ENCODE measurements around the gene SULT1C2.

Gene SULT1C2

DNA sequence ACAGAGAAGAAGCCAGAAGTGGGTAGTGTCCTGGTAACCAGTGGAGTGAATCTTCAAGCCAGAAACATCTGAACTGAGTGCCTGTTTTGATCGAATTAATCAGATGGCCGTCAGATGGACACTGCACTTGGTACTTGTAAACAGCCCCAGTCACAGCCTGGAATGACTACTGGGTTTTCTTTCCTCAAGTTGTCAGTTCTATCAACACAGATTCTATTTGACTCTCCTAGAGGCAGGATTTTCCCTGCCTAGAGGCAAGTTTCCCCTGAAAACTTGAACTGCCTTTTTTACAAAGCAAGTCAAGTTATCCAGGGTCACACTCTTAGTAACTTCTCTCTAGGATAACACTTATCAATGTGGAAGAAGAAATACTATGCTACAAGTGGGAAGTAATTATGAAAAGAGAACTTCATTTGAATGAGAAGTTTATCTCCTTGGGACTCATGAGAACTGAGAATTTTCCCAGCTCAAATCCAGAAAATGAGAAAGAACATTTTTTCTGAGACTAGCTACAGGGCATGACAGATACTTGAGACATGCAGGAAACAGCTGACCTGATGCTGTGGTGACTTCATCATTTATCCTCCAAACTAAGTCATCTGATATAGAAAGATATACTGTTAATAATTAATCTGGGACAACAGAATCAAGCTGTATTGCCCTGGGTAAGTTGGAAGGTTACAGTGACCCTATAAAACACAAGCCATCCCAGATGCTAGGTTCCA, 36.0 kb downstream of the SULT1C2 start:
- H3K4me3 ChIP-seq (ENCODE audit: insufficient read length, low read depth) = no peak overlapping the region
- H3K9ac ChIP-seq (ENCODE audit: insufficient read length, low read depth) = no peak overlapping the region
- no peaks in the 10 kb centered on the region for H3K9me3 ChIP-seq (ENCODE audit: insufficient read depth, low read length)
- no peaks in the 10 kb centered on the region for H3K4me1 ChIP-seq (ENCODE audit: insufficient read depth, insufficient read length)
- no peak for DNase-seq (ENCODE audit: low read depth, low spot score)
- no peaks in the 10 kb centered on the region for H3K36me3 ChIP-seq (ENCODE audit: insufficient read depth, insufficient read length, low read length)
- TF ChIP-seq YY1 (IDR thresholded peaks at IDR 0.05; ENCODE audit: insufficient read depth, insufficient read length) (no peak), SUZ12 (IDR thresholded peaks at IDR 0.05; ENCODE audit: extremely low read depth, insufficient read depth, insufficient read length) (no peak), ZNF274 (IDR thresholded peaks at IDR 0.05; ENCODE audit: low read depth, low read length) (no peak)
- H3K27me3 ChIP-seq (ENCODE audit: insufficient read depth, insufficient read length) = no peaks in the 10 kb centered on the region

DNA sequence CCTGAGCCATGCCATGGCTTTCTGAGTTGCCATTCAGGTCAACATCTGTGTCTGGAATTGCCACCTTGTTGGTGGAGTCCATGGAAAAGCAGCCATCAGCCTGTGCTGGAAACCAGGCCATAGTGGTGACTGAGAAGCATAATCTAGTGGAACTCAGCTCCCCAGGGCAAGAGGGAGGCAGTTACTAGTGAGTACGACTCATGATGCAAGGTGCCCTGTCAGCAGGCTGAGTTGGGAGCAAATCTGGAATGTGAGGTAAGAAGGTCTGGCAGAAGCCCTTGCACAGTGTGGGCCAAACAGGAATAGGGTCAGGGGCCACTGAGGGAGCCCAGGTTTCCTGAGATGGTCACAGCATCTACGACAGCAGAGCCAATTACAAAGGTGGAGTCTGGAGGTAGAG, 37.1 kb downstream of the SULT1C2 start:
- TF ChIP-seq SUZ12 (IDR thresholded peaks at IDR 0.05; ENCODE audit: extremely low read depth, insufficient read depth, insufficient read length) = no peak
- no peak for TF ChIP-seq ZNF274 (IDR thresholded peaks at IDR 0.05; ENCODE audit: low read depth, low read length)
- TF ChIP-seq YY1 (IDR thresholded peaks at IDR 0.05; ENCODE audit: insufficient read depth, insufficient read length) = no peak
- no peaks in the 10 kb centered on the region for H3K4me1 ChIP-seq (ENCODE audit: insufficient read depth, insufficient read length)
- no peak overlapping the region for H3K4me3 ChIP-seq (ENCODE audit: insufficient read length, low read depth)
- no peaks in the 10 kb centered on the region for H3K9me3 ChIP-seq (ENCODE audit: insufficient read depth, low read length)
- no peak for DNase-seq (ENCODE audit: low read depth, low spot score)
- no peak overlapping the region for H3K9ac ChIP-seq (ENCODE audit: insufficient read length, low read depth)
- no peaks in the 10 kb centered on the region for H3K36me3 ChIP-seq (ENCODE audit: insufficient read depth, insufficient read length, low read length)
- no peaks in the 10 kb centered on the region for H3K27me3 ChIP-seq (ENCODE audit: insufficient read depth, insufficient read length)

DNA sequence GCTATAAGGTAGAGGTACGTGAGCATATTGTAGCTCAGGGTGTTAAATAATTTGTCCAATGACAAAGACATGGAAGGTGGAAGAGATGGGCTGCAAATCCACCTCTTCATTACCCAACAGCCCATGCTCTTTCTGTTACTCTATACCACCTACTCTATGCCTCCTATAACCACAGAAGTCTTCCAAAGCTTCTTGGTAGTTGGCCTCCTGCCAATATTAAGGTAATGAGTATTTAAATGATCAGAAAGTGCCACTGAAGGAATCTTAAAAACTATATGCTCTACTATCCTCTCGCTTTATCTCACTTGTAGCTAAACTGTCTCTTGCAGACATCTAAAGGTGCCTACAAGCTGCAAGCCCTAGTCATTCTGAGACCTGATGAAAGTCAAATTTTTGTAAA, 41.1 kb downstream of the SULT1C2 start:
- Histone ChIP-seq H3K4me3 (ENCODE audit: insufficient read length, low read depth) (no peak overlapping the region), H3K9ac (ENCODE audit: insufficient read length, low read depth) (no peak overlapping the region), H3K27me3 (ENCODE audit: insufficient read depth, insufficient read length) (no peaks in the 10 kb centered on the region), H3K4me1 (ENCODE audit: insufficient read depth, insufficient read length) (no peaks in the 10 kb centered on the region), H3K36me3 (ENCODE audit: insufficient read depth, insufficient read length, low read length) (no peaks in the 10 kb centered on the region), H3K9me3 (ENCODE audit: insufficient read depth, low read length) (no peaks in the 10 kb centered on the region)
- no peak for TF ChIP-seq SUZ12 (IDR thresholded peaks at IDR 0.05; ENCODE audit: extremely low read depth, insufficient read depth, insufficient read length)
- no peak for TF ChIP-seq YY1 (IDR thresholded peaks at IDR 0.05; ENCODE audit: insufficient read depth, insufficient read length)
- no peak for TF ChIP-seq ZNF274 (IDR thresholded peaks at IDR 0.05; ENCODE audit: low read depth, low read length)
- no peak for DNase-seq (ENCODE audit: low read depth, low spot score)

DNA sequence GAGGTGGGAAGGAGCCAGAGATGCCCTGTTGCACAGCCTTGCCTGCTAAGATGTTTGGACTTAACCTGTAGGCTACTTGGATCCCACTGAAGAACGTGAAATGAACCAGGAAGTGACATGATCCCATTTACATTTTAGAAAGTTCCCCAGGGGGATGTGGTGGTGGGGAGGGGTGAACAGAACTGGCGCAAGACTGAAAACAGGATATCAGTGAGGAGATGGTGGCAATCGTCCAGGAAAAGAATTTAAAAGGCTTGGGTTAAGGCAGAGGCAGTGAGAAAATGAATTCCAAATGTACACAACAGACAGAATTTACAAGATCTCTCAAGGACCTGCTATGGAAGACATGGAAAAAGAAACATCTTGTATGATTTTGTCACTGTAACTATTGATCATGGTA, 42.3 kb downstream of the SULT1C2 start:
- Histone ChIP-seq H3K4me1 (ENCODE audit: insufficient read depth, insufficient read length) (no peaks in the 10 kb centered on the region), H3K9ac (ENCODE audit: insufficient read length, low read depth) (no peak overlapping the region), H3K4me3 (ENCODE audit: insufficient read length, low read depth) (no peak overlapping the region), H3K9me3 (ENCODE audit: insufficient read depth, low read length) (no peaks in the 10 kb centered on the region), H3K27me3 (ENCODE audit: insufficient read depth, insufficient read length) (no peaks in the 10 kb centered on the region), H3K36me3 (ENCODE audit: insufficient read depth, insufficient read length, low read length) (no peaks in the 10 kb centered on the region)
- TF ChIP-seq YY1 (IDR thresholded peaks at IDR 0.05; ENCODE audit: insufficient read depth, insufficient read length) = no peak
- TF ChIP-seq SUZ12 (IDR thresholded peaks at IDR 0.05; ENCODE audit: extremely low read depth, insufficient read depth, insufficient read length) = no peak
- no peak for TF ChIP-seq ZNF274 (IDR thresholded peaks at IDR 0.05; ENCODE audit: low read depth, low read length)
- no peak for DNase-seq (ENCODE audit: low read depth, low spot score)

DNA sequence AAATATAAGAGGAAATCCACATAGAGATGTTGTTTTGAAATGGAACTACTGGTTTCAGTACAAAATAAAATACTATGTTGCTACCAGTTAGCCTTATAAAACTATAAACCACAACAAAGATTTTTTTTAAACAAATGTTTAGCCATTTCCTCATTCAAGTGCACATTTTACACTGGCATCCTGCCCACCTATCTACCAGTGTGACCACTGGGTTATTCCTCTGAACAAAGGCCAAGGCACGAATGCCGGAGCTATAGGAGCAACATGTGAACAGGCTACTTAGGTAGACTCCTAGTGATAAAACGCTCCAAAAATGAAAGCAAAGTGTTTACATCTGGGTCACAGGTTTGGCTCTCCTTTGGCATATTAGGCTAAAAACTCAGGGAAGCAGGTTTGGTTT, 57.3 kb downstream of the SULT1C2 start:
- TF ChIP-seq SUZ12 (IDR thresholded peaks at IDR 0.05; ENCODE audit: extremely low read depth, insufficient read depth, insufficient read length) (no peak), ZNF274 (IDR thresholded peaks at IDR 0.05; ENCODE audit: low read depth, low read length) (no peak), YY1 (IDR thresholded peaks at IDR 0.05; ENCODE audit: insufficient read depth, insufficient read length) (no peak)
- H3K36me3 ChIP-seq (ENCODE audit: insufficient read depth, insufficient read length, low read length) = no peaks in the 10 kb centered on the region
- no peak overlapping the region for H3K9ac ChIP-seq (ENCODE audit: insufficient read length, low read depth)
- no peaks in the 10 kb centered on the region for H3K9me3 ChIP-seq (ENCODE audit: insufficient read depth, low read length)
- no peak overlapping the region for H3K4me3 ChIP-seq (ENCODE audit: insufficient read length, low read depth)
- H3K4me1 ChIP-seq (ENCODE audit: insufficient read depth, insufficient read length) = no peaks in the 10 kb centered on the region
- DNase-seq (ENCODE audit: low read depth, low spot score) = no peak
- H3K27me3 ChIP-seq (ENCODE audit: insufficient read depth, insufficient read length) = no peaks in the 10 kb centered on the region

DNA sequence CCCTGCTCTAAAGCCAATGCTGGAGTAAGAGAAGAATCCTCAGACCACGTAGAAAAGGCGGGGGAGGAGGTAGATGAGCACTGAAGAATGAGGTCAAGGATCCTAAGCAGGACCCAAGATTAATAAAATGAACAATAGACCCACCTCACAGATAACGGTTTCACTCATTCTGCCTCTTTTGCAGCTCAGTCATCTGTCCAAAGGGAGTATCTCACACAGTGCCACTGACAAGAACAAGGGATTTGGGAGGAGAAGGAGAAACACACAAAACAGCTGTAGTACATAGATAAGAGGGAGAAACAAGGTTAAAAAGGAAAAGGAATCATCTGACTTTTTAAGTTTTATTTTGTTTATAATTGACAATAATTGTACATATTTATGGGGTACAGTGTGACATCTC, 58.1 kb downstream of the SULT1C2 start:
- no peaks in the 10 kb centered on the region for H3K4me1 ChIP-seq (ENCODE audit: insufficient read depth, insufficient read length)
- no peak overlapping the region for H3K4me3 ChIP-seq (ENCODE audit: insufficient read length, low read depth)
- no peak for DNase-seq (ENCODE audit: low read depth, low spot score)
- H3K9ac ChIP-seq (ENCODE audit: insufficient read length, low read depth) = no peak overlapping the region
- H3K27me3 ChIP-seq (ENCODE audit: insufficient read depth, insufficient read length) = no peaks in the 10 kb centered on the region
- H3K9me3 ChIP-seq (ENCODE audit: insufficient read depth, low read length) = no peaks in the 10 kb centered on the region
- no peak for TF ChIP-seq SUZ12 (IDR thresholded peaks at IDR 0.05; ENCODE audit: extremely low read depth, insufficient read depth, insufficient read length)
- no peak for TF ChIP-seq YY1 (IDR thresholded peaks at IDR 0.05; ENCODE audit: insufficient read depth, insufficient read length)
- no peaks in the 10 kb centered on the region for H3K36me3 ChIP-seq (ENCODE audit: insufficient read depth, insufficient read length, low read length)

DNA sequence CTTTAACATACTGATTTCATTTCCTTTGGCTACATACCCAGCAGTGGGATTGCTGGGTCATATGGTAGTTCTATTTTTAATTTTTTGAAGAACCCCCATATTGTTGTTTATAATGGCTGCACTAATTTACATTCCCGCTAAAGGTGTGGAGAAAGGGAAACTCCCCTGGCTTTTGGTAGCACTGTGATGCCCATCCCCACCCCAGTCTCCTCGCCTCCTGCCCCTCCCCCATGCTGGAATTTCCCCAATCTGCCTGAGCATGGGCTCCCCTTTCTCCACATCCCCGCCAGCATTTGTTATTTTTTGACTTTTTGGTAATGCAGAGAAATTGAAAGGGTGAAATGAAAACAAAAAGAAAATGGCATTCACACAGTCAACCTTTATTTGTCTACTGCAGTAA, 59.1 kb downstream of the SULT1C2 start:
- no peaks in the 10 kb centered on the region for H3K27me3 ChIP-seq (ENCODE audit: insufficient read depth, insufficient read length)
- H3K9me3 ChIP-seq (ENCODE audit: insufficient read depth, low read length) = no peaks in the 10 kb centered on the region
- TF ChIP-seq SUZ12 (IDR thresholded peaks at IDR 0.05; ENCODE audit: extremely low read depth, insufficient read depth, insufficient read length) (no peak), YY1 (IDR thresholded peaks at IDR 0.05; ENCODE audit: insufficient read depth, insufficient read length) (no peak), ZNF274 (IDR thresholded peaks at IDR 0.05; ENCODE audit: low read depth, low read length) (no peak)
- H3K36me3 ChIP-seq (ENCODE audit: insufficient read depth, insufficient read length, low read length) = no peaks in the 10 kb centered on the region
- no peak overlapping the region for H3K9ac ChIP-seq (ENCODE audit: insufficient read length, low read depth)
- DNase-seq (ENCODE audit: low read depth, low spot score) = no peak
- H3K4me1 ChIP-seq (ENCODE audit: insufficient read depth, insufficient read length) = no peaks in the 10 kb centered on the region
- H3K4me3 ChIP-seq (ENCODE audit: insufficient read length, low read depth) = no peak overlapping the region
